NCI-H1694 (cell line): ENCODE data around the gene MYO5B.
"Not testable (repeated sequence)": the region's sequence is repeated elsewhere in the genome, so short reads cannot be mapped to it uniquely, and the experiment has no call there.

Experiments used
- DNase-seq: peaks from one replicate; lab custom pipeline; 2025; lab: John Stamatoyannopoulos, UW

The MYO5B gene

DNA sequence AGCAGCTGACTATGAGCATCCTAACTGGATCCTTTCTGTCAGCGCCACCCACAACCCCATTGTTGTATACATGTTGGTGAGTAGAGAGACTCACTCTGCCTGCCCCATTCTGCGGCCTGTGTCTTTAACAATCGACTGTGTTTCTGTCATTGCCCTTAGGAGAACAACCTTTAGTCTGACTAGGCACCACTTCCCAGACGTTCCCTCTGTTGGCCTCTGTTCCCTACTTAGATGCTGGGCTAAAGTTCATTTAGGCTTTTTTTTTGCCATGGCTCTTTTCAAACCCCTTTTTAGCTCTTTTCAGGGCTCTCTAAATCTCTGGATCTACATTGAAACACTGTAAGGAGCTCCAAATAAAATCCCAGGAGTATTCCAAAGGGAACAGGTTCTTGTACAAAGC is 361.1 kb downstream of the MYO5B start:
- no peak for DNase-seq

DNA sequence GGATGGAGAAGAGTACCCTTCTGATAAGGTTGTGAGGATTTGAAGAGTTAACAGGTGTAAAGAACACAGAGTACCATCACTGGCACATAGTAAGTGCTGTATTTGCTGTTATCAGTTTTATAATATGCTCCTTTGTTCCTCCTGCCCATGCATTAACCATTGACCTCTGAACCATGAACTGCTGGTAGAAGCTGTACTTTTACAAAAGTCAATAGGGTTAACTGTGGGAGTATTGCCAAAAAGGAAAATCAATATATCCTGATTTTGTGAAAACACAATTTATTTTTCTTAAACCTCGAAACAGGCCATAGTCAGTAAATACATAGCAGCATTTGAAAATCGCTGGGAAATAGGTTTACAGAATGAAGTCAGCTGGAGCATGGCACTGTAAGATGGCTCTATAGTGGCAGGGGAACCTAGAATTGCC is 362.7 kb downstream of the MYO5B start:
- no peak for DNase-seq

DNA sequence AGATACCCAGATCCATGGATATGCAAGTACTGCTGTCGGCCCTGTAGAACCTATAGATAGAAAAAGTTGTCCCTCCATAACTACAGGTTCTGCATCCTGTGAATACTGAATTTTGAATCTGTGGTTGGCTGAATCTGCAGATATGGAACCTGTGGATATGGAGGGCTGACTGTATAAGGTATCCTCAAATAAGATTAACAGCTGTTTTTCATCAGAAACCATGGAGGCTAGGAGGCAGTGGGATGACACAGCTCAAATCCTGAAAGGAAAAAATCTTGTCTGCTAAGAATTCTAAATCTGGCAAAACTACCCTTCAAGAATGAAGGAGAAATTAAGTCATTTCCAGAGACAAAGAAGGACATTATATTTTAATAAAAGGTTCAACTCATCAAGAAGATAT is 367.0 kb downstream of the MYO5B start:
- DNase-seq: no peak

DNA sequence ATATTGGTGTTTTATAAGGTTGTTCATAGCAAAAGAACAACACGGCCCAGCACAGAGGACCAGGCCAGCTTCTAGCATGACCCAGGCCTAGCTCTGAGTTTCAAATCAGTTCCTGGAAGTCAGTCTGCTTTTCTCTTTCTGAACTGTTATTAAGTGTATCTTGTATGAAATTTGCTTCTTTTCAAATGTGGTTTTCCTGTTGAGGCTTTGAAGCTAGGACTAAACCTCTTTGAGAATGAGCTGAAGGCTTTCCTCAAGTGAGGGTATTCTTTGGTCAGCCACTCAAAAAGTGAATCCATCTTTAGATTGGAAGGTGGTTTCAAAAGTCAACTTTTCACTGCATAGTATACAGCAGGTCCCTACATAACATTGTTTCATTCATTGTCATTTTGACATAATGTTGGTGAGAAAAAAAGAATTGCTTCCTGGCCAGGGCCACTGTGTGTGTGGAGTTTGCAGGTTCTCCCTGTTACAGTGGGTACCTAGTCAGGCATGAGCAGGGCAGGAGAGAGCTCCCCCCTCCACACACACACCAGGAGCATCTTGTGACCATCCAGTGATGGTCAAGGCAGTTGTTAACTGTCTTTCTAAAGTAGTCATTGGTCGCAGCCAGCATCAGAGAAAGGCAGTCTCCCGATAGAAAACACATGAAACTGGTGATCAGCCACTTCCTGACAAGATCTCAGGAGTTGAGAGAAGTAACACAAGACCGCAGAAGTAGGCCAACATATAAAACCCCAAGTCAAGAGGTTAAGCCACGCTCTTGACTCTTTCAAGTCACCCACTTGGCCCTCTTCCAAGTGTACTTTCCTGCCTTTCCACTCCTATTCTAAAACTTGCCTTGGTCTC is 374.9 kb downstream of the MYO5B start:
- no peak for DNase-seq

DNA sequence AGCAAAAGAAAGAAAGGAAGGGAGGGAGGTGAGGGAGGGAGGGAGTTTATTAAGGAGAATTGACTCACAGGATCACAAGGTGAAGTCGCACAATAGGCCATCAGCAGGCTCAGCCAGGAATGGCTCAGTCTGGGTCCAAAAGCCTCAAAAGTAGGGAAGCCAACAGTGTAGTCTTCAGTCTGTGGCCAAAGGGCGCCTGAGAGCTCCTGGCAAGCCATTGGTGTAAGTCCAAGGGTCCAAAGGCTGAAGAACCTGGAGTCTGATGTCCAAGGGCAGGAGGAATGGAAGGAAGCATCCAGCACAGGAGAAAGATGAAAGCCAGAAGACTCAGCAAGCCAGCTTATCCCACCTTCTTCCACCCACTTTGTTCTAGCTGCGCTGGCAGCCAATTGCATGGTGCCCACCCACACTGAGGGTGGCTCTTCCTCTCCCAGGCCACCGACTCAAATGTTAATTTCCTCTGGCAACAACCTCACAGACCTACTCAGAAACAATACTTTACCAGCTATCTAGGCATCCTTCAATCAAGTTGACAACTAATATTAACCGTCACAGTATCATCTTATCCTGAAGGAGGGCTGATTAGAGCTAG is 375.8 kb downstream of the MYO5B start:
- DNase-seq: no peak

DNA sequence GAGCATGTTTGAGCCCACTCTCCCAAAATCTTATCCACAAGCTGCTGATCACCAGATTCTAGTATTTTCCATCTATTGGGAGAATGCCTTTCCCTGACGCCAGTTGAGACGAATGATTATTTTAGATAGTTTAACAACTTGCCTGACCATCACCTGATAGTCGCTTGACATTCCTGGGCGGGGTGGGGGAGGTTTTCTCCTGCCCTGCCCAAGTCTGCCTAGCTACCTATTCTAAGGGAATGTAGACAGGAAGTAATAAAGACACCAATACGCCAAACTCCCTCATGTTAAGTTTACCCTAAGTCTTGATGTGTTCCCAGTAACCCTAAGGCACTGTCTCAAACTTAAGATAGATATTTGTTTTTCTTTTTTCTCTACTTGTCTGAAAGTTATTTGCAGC is 377.0 kb downstream of the MYO5B start:
- no peak for DNase-seq

DNA sequence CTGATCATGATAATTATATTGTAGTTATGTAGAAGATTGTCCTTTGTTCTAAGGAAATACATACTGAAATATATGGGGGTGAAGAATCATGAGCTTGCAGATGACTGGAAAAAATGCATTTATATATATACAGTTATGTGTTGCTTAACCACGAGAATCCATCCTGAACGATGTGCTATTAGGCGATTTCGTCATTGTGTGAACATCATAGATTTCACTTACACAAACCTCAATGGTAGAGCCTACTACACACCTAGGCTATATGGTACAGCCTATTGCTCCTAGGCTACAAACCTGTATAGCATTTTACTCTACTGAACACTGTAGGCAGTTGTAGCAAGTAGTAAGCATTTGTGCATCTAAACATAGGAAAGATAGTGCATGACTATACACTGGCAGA is 379.0 kb downstream of the MYO5B start:
- DNase-seq: no peak

DNA sequence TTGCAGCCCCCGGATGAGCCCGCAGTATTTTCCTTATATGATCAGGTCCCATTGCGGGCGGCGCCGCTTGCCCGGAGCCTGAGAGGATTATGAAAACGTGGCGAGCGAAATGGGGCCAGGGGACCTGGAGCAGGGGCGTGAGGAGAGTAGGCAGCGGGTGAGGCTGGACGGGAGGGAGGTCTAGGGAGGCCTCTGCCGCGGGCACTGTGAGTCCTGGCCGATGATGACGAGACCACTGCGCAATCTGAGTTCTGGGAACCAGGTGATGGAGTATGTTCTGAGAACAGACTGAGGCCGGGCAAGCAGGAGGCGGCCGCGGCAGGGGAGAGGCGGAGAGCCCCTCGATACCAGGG is 380.8 kb downstream of the MYO5B start:
- peak; percentile 18 for DNase-seq

DNA sequence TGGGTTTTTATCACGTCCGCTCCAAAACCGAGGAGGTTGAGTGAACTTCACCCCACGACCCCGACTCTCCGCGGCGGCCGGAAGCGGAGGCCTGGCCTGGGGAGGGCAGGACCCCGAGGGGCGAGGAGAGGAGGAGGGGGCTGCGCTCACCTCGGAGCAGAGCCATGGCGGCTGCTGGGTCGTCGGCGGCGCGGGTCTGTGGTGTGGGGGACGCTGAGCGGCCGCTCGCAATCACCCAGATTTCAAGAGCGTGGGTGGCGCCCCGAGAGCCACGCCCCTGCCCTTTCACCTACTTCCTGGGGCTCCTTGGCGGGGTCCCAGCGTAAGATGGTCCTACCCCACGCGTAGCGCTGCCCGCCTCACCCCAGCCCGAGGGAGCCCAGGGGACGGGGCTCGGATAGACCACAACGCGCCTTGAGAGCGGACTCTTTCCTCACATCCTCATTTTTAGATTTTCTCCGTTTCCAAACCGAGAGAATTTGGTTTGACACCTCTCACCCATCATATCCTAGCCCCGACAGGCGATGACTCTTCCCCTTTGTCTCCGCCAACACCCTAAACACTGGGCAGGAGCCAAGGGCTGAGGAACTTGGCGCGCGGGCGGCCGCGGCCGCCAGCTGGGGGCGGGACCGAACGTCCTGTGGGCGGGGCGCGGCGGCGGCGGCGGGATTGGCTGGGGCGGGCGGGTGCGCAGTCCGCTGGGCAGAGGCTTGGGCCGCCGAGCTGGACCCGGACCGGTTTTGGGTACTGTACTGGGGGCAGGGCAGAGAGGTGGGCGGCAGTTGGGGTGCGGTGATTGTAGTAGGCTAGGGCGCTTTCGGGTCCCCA is 381.4 kb downstream of the MYO5B start, which contains the start of gene ACAA2:
TSS of gene ACAA2 (minus strand) at position 215 of the 828 bp plus-strand sequence. CDS start at position 166, 49 bp downstream.
- peak; percentile 18 for DNase-seq

DNA sequence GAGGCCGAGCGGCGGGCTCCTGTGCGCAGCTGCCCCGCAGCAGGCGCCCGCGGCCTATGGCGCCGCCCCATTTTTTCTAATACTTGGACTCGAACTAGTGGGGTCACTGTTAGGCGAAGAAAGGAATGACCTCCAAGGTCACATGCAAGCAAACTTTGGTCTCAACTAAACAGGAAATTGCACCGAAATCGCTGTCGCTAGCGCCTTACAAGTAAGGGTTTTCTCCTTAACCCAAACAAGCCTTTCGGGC is 382.0 kb downstream of the MYO5B start:
- DNase-seq: no peak

DNA sequence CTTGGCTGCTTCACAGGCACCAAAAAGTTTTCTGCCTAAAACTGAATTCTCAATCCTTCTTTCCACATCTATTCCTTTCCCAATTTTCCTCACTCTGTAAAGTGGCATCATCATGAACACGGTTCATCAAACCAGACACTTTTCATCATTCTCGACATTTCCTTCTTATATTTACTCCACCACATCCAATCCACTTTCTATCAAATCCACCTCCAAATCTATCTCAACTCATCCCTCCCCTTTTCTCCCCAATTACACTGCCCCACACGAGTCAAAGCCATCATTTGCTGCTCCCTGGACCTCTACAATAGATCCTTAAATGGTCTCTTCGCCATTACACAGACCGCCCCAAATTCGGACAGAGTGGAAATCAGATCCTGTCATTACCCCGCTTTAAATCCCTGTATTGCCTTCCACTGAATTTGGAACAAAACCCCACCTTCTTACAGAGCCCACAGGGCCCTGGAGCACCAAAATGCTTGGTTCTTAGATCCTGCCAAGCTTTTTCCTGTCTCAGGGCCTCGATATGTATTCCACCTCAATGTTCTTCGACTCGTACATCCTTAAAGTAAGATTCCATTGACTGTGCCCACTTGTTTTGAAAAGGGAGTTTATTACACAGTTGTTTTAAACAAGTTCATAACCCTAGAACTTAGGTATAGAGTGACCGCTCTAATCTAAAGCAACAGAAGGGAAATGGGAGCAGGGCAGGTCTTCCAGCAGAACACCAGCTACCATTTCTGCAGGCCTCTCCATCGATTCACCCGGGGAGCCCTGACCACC is 382.5 kb downstream of the MYO5B start:
- peak; percentile 12 for DNase-seq

DNA sequence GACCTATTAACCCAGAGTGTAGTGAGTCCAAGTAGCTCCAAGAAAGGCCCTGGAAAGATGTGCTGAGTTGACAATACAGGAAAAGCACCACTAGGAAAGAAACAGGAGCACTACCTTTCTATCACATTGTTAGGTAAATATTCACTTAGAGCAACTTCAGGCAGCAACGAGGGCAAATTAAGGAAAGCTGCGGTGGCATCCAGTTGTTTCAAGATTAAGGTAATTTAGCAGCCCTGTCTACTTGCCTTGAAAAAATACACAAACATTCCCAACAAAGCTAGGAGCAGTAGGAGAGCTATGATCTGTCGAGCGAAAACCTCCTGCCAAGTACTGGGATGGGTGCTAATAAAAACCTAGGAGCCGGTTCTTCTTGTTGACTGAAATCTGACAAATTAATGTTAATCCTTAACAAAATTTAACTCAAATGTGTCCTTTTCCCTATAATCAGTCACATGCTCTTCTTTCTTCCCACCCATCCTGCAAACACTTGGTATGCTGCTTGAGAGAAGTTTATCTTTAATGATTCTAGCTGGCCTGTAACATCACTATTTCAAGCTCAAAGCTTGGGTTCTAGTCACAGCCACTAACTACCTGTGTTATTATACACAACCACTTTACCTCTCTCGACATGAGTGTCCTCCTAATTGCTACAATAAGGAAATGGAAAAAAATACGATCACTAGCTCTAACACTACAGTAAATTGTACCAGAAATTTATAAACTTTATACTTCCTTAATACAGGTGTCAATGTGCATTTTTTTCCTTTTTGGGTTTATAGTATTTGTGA is 383.6 kb downstream of the MYO5B start:
- DNase-seq: no peak

DNA sequence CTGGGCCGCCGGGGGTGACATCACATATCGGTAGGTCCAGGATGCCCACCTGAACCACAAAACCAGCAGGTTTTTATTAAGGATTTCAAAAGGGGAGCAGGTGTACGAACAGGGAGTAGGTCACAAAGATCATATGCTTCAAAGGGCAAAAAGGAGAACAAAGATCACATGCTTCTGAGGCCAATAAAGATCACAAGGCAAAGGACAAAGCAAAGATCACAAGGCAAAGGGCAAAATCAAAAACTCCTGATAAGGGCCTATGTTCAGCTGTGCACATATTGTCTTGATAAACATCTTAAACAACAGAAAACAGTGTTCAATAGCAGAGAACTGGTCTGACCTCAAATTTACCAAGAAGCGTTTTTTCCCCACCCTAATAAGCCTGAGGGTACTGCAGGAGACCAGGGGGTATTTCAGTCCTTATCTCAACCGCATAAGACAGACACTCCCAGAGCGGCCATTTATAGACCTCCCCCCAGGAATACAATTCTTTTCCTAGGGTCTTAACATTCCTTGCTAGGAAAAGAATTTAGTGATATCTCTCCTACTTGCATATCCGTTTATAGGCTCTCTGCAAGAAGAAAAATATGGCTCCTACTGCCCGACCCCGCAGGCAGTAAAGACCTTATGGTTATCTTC is 386.3 kb downstream of the MYO5B start:
- not testable (repeated sequence) for DNase-seq

DNA sequence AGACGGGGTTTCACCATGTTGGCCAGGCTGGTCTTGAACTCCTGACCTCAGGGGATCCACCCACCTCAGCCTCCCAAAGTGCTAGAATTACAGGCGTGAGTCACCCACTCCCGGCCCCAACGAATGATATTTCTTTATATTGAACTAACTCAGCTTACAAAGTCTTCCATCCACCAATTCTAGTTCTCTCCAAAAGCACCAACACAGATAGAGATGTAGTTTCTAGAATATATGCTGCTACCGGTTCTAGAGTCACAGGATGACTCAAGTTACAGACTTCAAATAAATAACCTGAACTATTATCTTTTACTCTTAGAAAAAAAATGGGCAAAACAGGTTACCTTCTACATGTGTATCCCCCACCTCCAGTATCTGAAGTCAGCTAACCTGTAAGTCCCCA is 390.9 kb downstream of the MYO5B start:
- no peak for DNase-seq

DNA sequence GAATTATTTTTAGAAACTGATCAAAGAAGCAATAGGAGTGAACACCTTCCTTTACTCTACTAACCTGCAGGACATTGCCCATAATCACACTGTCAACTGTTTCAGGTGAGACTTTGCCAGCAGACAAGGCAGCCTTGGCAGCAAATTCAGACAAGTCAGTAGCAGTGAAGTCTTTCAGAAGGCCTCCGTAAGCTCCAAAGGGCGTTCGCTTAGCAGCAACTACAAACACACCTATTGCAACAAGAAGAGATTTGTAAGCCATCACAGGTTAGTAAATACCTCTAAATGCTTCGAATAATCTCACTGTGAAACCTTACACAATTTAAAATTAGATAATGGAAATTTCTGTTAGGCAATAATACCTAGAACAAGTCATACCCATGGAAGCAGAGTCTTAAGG is 392.3 kb downstream of the MYO5B start:
- DNase-seq: no peak

DNA sequence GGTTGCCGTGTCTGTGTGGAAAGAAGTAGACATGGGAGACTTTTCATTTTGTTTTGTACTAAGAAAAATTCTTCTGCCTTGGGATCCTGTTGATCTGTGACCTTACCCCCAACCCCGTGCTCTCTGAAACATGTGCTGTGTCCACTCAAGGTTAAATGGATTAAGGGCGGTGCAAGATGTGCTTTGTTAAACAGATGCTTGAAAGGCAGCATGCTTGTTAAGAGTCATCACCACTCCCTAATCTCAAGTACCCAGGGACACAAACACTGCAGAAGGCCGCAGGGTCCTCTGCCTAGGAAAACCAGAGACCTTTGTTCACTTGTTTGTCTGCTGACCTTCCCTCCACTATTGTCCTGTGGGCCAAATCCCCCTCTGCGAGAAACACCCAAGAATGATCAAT is 394.5 kb downstream of the MYO5B start:
- DNase-seq: not testable (repeated sequence)

DNA sequence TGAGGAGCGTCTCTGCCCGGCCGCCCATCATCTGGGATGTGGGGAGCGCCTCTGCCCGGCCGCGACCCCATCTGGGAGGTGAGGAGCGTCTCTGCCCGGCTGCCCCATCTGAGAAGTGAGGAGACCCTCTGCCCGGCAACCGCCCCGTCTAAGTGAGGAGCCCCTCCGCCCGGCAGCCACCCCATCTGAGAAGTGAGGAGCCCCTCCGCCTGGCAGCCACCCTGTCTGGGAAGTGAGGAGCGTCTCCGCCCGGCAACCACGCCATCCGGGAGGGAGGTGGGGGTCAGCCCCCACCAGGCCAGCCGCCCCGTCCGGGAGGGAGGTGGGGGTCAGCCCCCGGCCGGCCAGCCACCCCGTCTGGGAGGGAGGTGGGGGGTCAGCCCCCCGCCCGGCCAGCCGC is 395.1 kb downstream of the MYO5B start:
- not testable (repeated sequence) for DNase-seq

DNA sequence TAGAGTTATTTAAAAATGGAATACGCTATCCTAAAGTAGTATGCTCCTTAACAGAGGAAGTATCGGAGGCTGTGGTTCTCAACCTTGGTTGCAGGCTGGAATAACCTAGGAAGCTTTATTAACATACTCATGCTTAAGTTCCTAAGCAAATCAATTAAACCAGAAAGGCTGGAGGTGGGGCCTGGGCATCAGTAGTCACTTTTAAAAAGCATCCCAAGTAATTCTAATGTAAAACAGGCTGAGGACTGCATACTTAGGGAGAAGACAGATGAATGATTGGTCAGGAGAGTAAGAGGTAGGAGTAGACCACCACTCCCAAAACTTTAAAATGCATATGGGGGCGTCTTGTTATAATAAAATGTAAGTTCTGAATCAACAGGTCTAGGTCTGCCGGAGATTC is 396.9 kb downstream of the MYO5B start:
- DNase-seq: no peak

DNA sequence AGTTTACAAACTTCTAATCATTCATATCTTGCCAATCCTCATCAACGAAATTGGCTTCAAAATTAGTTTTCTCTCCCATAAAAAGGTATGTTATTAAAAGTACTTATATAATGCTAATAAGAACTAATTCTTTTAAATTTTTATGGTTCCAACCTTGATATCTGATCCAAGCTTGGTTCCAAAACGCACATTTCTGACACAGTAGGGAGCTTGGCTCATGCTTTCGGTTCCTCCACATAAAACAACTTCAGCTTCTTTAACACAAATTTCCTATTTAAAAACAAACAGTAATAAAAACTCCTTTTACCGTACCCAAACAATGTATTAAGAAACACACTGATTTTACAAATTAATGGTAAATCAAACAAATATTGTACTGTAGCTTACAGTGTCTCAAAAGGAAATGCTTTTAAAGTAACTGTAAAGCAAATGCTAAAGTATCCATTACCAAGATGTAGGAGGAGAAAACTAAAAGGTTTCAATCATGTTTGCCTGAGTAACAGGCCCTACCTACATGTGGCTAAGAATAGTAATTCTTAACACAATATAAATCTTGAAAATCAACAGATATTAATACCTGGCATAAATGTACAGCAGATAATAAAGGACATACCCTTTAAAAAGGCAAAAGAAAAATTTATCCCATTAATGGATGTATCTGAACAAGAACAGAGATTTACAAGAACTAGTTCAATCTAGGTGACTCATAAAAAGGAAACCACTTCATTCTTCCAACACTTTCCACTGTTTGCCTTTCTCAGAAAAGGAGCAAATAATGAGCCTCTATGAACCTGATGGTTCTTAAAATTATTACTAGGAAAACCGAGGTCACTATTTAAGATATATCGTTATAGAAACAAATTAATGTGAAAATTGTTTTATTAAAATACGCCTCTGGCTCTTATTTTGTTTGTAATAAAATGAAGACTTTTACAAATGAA is 399.1 kb downstream of the MYO5B start:
- DNase-seq: no peak

DNA sequence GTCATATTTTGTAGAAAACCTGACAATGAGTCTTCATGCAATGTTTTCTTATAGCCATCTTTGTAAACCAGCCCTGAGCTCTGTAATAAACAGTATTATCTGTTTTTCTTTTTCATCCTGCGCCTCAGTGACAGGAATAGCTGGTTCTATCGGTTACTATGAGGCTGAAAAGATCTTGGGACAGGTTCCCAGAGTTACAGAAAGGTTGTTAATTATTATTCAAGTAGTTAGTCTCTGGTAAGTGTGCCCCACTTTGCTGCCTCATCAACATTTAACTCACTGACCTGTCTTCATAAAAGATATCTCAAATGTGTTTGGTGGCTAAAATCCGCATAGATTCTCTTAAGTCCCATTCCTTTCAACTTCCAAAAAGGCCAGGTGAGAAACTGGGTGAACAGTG is 400.2 kb downstream of the MYO5B start:
- no peak for DNase-seq
